Tibial nerve (tissue), 4 donors: Measurements from ENCODE around the gene RNU1-2.

ENCODE experiments used
- CTCF ChIP-seq, 5 experiments: fragments of 200-600 bp in 3 of 5; fragments of 450-650 bp in 2 of 5; sonication (generic) in 3 of 5; IDR thresholded peaks; one replicate each; pipeline ENCODE4 v1.5.1; 2016 to 2019; ENCODE audit warnings: antibody characterized with exemption in 5 of 5, mild to moderate bottlenecking in 3 of 5, moderate library complexity in 2 of 5
- EP300 ChIP-seq, 2 donors: sonication (generic); formaldehyde crosslinking; IDR thresholded peaks; one replicate each; pipeline ENCODE4 v1.6.1; 2017; ENCODE audit warnings: antibody characterized with exemption in 2 of 2, mild to moderate bottlenecking in 1 of 2

GRCh38 chr1:16906873-16907272, 11.1 kb downstream of the RNU1-2 start:
- TF ChIP-seq CTCF (IDR thresholded peaks at IDR 0.05): no peak
- no peak for TF ChIP-seq EP300 (IDR thresholded peaks at IDR 0.05)
